T47D (cell line): ENCODE measurements around the gene CYP4F22.
"Not testable (repeated sequence)": the region's sequence is repeated elsewhere in the genome, so short reads cannot be mapped to it uniquely, and the experiment has no call there.

Experiments used
- DNase-seq, 2 experiments: peaks; one replicate each; pipeline versions ENCODE4 v3.0.0 to v3.0.0-alpha.2; 2011 to 2012; ENCODE audit warnings: low read depth in 1 of 2, low spot score in 1 of 2
- JUND ChIP-seq: IDR thresholded peaks from 2 replicates; pipeline ENCODE4 v1.6.1; 2012; ENCODE audit warnings: low read depth
- in situ Hi-C: cut with HindIII; loops from 2 replicates; pipeline ENCODE4 v1.10.0; 2016; ENCODE audit warnings: low sequenced_read_pairs, low pct_unique_long_range_greater_than_20kb

The CYP4F22 gene

GRCh38 chr19:15529774-15530372 is 21.5 kb downstream of the CYP4F22 start:
- in situ Hi-C loops: no loop called here

GRCh38 chr19:15532779-15533521 is 24.6 kb downstream of the CYP4F22 start:
- in situ Hi-C loops: no loop called here
- DNase-seq: no peak
- TF ChIP-seq JUND: no peak

More at GRCh38 chr19:15529774-15530372, 21.5 kb downstream of the CYP4F22 start:
- TF ChIP-seq JUND: no peak
- no peak for DNase-seq

- DNase-seq, in situ Hi-C loops: not testable (repeated sequence)
Measured at GRCh38 chr19:15533522-15533830, 25.2 kb downstream of the CYP4F22 start.

GRCh38 chr19:15534957-15535864 is 26.9 kb downstream of the CYP4F22 start:
- in situ Hi-C loops: no loop called here
- no peak for TF ChIP-seq JUND
- DNase-seq: no peak

- no peak for TF ChIP-seq JUND
- no peak for DNase-seq
- in situ Hi-C loops: no loop called here
Measured at GRCh38 chr19:15536350-15536749, 28.0 kb downstream of the CYP4F22 start.

- in situ Hi-C loops: no loop called here
- DNase-seq: peak in 1 of 2 experiments; percentile 62
- no peak for TF ChIP-seq JUND
Measured at GRCh38 chr19:15538774-15539173, 30.4 kb downstream of the CYP4F22 start.

GRCh38 chr19:15539638-15540037 is 31.3 kb downstream of the CYP4F22 start:
- in situ Hi-C loops: no loop called here
- no peak for TF ChIP-seq JUND
- DNase-seq: no peak

GRCh38 chr19:15540435-15540834 is 32.1 kb downstream of the CYP4F22 start:
- in situ Hi-C loops: no loop called here
- no peak for TF ChIP-seq JUND

GRCh38 chr19:15544283-15544682 is 36.0 kb downstream of the CYP4F22 start:
- in situ Hi-C loops: no loop called here

More at GRCh38 chr19:15540435-15540834, 32.1 kb downstream of the CYP4F22 start:
- DNase-seq: no peak

GRCh38 chr19:15544970-15545369 is 36.6 kb downstream of the CYP4F22 start:
- DNase-seq: no peak
- TF ChIP-seq JUND: no peak
- in situ Hi-C loops: no loop called here

More at GRCh38 chr19:15544283-15544682, 36.0 kb downstream of the CYP4F22 start:
- no peak for DNase-seq
- no peak for TF ChIP-seq JUND

- in situ Hi-C loops: no loop called here
- no peak for DNase-seq
- TF ChIP-seq JUND: no peak
Measured at GRCh38 chr19:15548648-15549047, 40.3 kb downstream of the CYP4F22 start.

GRCh38 chr19:15549581-15549980 is 41.3 kb downstream of the CYP4F22 start:
- DNase-seq: no peak
- in situ Hi-C loops: no loop called here
- no peak for TF ChIP-seq JUND

- DNase-seq: no peak
- no peak for TF ChIP-seq JUND
- in situ Hi-C loops: no loop called here
Measured at GRCh38 chr19:15550273-15550672, 41.9 kb downstream of the CYP4F22 start.
